ENCODE data around the gene KRTAP4-8. TPM values are rescaled to one million over a fixed set of nuclear protein-coding genes. Genes with fewer than 3 reads are reported as not detected.

Gene KRTAP4-8
- total RNA-seq, 1 experiment from 2014 or later = not detected

DNA sequence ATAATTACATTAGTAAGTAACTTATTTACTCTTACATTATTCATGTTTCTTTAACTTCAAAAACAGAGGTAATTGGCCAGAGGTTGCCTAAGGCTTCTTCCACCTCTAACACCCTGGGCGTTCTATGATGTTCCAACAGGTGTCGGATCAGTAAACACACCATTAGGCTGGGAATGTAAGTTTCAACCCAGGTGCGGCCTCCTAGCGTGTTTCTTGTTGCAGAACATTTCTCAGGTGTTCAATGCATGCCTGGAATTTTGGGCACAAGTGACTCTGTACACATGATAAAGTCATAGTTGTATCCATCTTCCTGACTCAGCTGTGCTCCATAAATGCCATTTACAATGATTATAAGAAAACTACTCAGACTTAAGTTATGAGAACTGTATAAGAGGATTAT, 43.9 kb downstream of the KRTAP4-8 start:
- Histone ChIP-seq H3K4me3 (ENCODE audit: low read depth, low read length) (no peak overlapping the region), H3K9me3 (peaks cover 8% of the 10 kb centered on the region), H3K4me1 (peaks cover 28% of the 10 kb centered on the region), H3K27me3 (replicated peaks; ENCODE audit: control insufficient read depth, insufficient read depth, low read length) (no peaks in the 10 kb centered on the region), H3K36me3 (ENCODE audit: control insufficient read depth, insufficient read depth, low read length) (no peaks in the 10 kb centered on the region)
- ChIA-PET POLR2A (no interaction called here), CTCF (no interaction called here)
- Mint-ChIP-seq H3K4me3 (ENCODE audit: unreplicated experiment) (no peak overlapping the region), H3K27me3 (ENCODE audit: insufficient read depth, unreplicated experiment) (no peaks in the 10 kb centered on the region), H3K27ac (ENCODE audit: unreplicated experiment) (peak overlapping the region; percentile 53), H3K36me3 (ENCODE audit: insufficient read depth, unreplicated experiment) (peaks cover 11% of the 10 kb centered on the region), H3K9me3 (ENCODE audit: unreplicated experiment) (peaks cover 10% of the 10 kb centered on the region), H3K4me1 (ENCODE audit: low read depth, unreplicated experiment) (peaks cover 28% of the 10 kb centered on the region)
- intact Hi-C loops (cut with micrococcal nuclease; ENCODE audit: unreplicated experiment) = no loop called here
- BruUV-seq (replicated peaks) = no TSS peak
- TF ChIP-seq, protein P1, sequence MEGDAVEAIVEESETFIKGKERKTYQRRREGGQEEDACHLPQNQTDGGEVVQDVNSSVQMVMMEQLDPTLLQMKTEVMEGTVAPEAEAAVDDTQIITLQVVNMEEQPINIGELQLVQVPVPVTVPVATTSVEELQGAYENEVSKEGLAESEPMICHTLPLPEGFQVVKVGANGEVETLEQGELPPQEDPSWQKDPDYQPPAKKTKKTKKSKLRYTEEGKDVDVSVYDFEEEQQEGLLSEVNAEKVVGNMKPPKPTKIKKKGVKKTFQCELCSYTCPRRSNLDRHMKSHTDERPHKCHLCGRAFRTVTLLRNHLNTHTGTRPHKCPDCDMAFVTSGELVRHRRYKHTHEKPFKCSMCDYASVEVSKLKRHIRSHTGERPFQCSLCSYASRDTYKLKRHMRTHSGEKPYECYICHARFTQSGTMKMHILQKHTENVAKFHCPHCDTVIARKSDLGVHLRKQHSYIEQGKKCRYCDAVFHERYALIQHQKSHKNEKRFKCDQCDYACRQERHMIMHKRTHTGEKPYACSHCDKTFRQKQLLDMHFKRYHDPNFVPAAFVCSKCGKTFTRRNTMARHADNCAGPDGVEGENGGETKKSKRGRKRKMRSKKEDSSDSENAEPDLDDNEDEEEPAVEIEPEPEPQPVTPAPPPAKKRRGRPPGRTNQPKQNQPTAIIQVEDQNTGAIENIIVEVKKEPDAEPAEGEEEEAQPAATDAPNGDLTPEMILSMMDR (IDR thresholded peaks at IDR 0.05; ENCODE audit: insufficient read depth in 1 of 2, low read depth in 1 of 2, low read length in 1 of 2, severe bottlenecking in 1 of 2, unreplicated experiment in 1 of 2) = no peak
- peak; percentile 40 to 50 for DNase-seq

DNA sequence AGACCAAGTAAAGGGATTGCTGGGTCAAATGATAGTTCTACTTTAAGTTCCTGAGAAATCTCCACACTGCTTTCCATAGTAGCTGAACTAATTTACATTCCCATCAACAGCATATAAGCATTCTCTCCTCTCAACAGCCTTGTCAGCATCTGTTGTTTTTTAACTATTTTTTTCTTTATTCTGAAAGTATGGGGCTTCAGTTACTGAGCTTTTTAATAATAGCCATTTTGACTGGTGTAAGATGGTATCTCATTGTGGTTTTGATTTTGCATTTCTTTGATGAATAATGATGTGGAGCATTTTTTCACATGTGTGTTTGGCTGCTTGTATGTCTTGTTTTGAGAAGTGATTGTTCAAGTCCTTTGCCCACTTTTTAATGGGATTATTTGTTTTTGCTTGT, 45.4 kb downstream of the KRTAP4-8 start:
- H3K4me3 ChIP-seq (ENCODE audit: low read depth, low read length) = no peak overlapping the region
- no peak for DNase-seq
- Mint-ChIP-seq H3K36me3 (ENCODE audit: insufficient read depth, unreplicated experiment) (peaks cover 5% of the 10 kb centered on the region), H3K4me1 (ENCODE audit: low read depth, unreplicated experiment) (peaks cover 31% of the 10 kb centered on the region), H3K9me3 (ENCODE audit: unreplicated experiment) (peaks cover 10% of the 10 kb centered on the region), H3K4me3 (ENCODE audit: unreplicated experiment) (no peak overlapping the region), H3K27me3 (ENCODE audit: insufficient read depth, unreplicated experiment) (no peaks in the 10 kb centered on the region), H3K27ac (ENCODE audit: unreplicated experiment) (no peak overlapping the region)
- H3K27me3 ChIP-seq (replicated peaks; ENCODE audit: control insufficient read depth, insufficient read depth, low read length) = no peaks in the 10 kb centered on the region
- no TSS peak for BruUV-seq (replicated peaks)
- H3K4me1 ChIP-seq = peaks cover 28% of the 10 kb centered on the region
- intact Hi-C loops (cut with micrococcal nuclease; ENCODE audit: unreplicated experiment) = no loop called here
- peaks cover 8% of the 10 kb centered on the region for H3K9me3 ChIP-seq
- CTCF ChIA-PET = no interaction called here
- TF ChIP-seq, protein P1 (IDR thresholded peaks at IDR 0.05; ENCODE audit: insufficient read depth in 1 of 2, low read depth in 1 of 2, low read length in 1 of 2, severe bottlenecking in 1 of 2, unreplicated experiment in 1 of 2) = no peak
- H3K36me3 ChIP-seq (ENCODE audit: control insufficient read depth, insufficient read depth, low read length) = no peaks in the 10 kb centered on the region
- POLR2A ChIA-PET = no interaction called here

DNA sequence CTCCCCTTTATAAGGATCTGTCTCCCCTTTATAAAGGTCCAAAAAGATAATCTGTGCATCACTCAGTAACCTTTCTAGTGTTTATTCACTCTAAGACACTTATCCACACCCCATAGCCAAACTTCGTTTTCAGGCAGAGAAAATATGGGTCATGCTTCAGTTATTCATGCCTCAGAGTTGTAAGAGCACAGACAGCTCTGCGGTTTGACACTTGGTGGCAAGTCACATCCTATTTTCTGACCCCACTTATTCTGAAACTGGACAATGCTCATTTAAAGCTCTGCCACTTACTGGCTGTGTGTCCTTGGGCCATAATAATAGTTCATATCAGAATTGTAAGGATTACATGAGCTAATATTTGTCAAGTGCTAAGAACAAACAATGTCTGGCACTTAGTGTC, 48.8 kb downstream of the KRTAP4-8 start:
- no peaks in the 10 kb centered on the region for H3K27me3 ChIP-seq (replicated peaks; ENCODE audit: control insufficient read depth, insufficient read depth, low read length)
- H3K27ac Mint-ChIP-seq (ENCODE audit: unreplicated experiment) = peak overlapping the region; percentile 91
- H3K36me3 Mint-ChIP-seq (ENCODE audit: insufficient read depth, unreplicated experiment) = peaks cover 5% of the 10 kb centered on the region
- H3K4me1 ChIP-seq = peaks cover 31% of the 10 kb centered on the region
- CTCF ChIA-PET = interaction anchor here (0.7 kb wide), 2 partner anchors 10 kb away, joined by 4 to 7 read pairs; no protein-coding TSS in a partner anchor
- H3K36me3 ChIP-seq (ENCODE audit: control insufficient read depth, insufficient read depth, low read length) = no peaks in the 10 kb centered on the region
- no TSS peak for BruUV-seq (replicated peaks)
- peak overlapping the region; percentile 58 for H3K4me3 Mint-ChIP-seq (ENCODE audit: unreplicated experiment)
- no peaks in the 10 kb centered on the region for H3K27me3 Mint-ChIP-seq (ENCODE audit: insufficient read depth, unreplicated experiment)
- no peak overlapping the region for H3K4me3 ChIP-seq (ENCODE audit: low read depth, low read length)
- intact Hi-C loops (cut with micrococcal nuclease; ENCODE audit: unreplicated experiment) = no loop called here
- DNase-seq = no peak
- TF ChIP-seq, protein P1 (IDR thresholded peaks at IDR 0.05; ENCODE audit: insufficient read depth in 1 of 2, low read depth in 1 of 2, low read length in 1 of 2, severe bottlenecking in 1 of 2, unreplicated experiment in 1 of 2) = no peak
- H3K9me3 Mint-ChIP-seq (ENCODE audit: unreplicated experiment) = peaks cover 11% of the 10 kb centered on the region
- H3K9me3 ChIP-seq = peaks cover 9% of the 10 kb centered on the region
- POLR2A ChIA-PET = interaction anchor here (1.8 kb wide), 1 partner anchor 10 kb away, joined by 8 read pairs; no protein-coding TSS in a partner anchor
- peaks cover 26% of the 10 kb centered on the region for H3K4me1 Mint-ChIP-seq (ENCODE audit: low read depth, unreplicated experiment)
